SKM-1 treated with dmso at 0.1 percent for 144 hours (cell line): ENCODE results near the gene RREB1.
A peak's percentile ranks its signal among the peaks of the same experiment; 100 is the strongest.

Experiments
- DNase-seq: peaks from one replicate; lab custom pipeline; 2025; ENCODE audit not compliant: unreplicated experiment; lab: John Stamatoyannopoulos, UW

RREB1 gene

GRCh38 chr6:7240351-7240750 lies 132.6 kb downstream of the RREB1 start:
- no peak for DNase-seq

GRCh38 chr6:7241160-7241559 lies 133.4 kb downstream of the RREB1 start:
- no peak for DNase-seq

- no peak for DNase-seq
Observed at GRCh38 chr6:7241709-7242645, 134.2 kb downstream of the RREB1 start.

GRCh38 chr6:7242835-7243178 lies 135.0 kb downstream of the RREB1 start:
- DNase-seq = no peak

- DNase-seq = peak; percentile 78
Observed at GRCh38 chr6:7243179-7243981, 135.6 kb downstream of the RREB1 start.

- DNase-seq = no peak
Observed at GRCh38 chr6:7245668-7246393, 138.1 kb downstream of the RREB1 start.

GRCh38 chr6:7246401-7247178 lies 138.8 kb downstream of the RREB1 start:
- DNase-seq = no peak

- DNase-seq = no peak
Observed at GRCh38 chr6:7247179-7247456, 139.4 kb downstream of the RREB1 start.

- DNase-seq = no peak
Observed at GRCh38 chr6:7247828-7248227, 140.1 kb downstream of the RREB1 start.

GRCh38 chr6:7249391-7249790 lies 141.6 kb downstream of the RREB1 start:
- no peak for DNase-seq

GRCh38 chr6:7249946-7250643 lies 142.3 kb downstream of the RREB1 start:
- no peak for DNase-seq

GRCh38 chr6:7250812-7251211 lies 143.1 kb downstream of the RREB1 start:
- DNase-seq = no peak

GRCh38 chr6:7251646-7252260 lies 144.0 kb downstream of the RREB1 start:
- DNase-seq = no peak

GRCh38 chr6:7252390-7252789 lies 144.6 kb downstream of the RREB1 start:
- DNase-seq = peak; percentile 19

- DNase-seq = peak; percentile 88
Observed at GRCh38 chr6:7254980-7255835, 147.4 kb downstream of the RREB1 start.

GRCh38 chr6:7255918-7256317 lies 148.2 kb downstream of the RREB1 start:
- no peak for DNase-seq

GRCh38 chr6:7256785-7257184 lies 149.0 kb downstream of the RREB1 start:
- DNase-seq = no peak

- no peak for DNase-seq
Observed at GRCh38 chr6:7257521-7258230, 149.9 kb downstream of the RREB1 start.
